ENCODE results near the gene F8.

DNA sequence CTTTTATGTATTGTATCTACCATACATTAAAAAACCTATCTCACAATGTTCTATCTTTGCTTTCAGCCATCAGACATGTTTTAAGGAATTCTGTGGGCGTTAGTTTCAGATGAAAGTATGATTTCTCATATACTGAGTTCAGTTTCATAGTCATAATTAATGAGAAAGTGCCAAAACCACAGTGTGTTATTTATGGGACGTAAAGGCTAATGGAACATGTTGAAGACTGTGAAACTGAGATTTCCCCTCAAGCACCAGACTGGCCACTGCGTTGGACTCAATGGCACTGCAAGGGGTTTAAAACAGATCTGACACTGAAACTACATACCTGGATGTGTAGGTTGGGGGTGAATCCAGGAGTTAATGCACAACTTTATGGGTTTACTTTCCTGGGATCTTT, 32.0 kb downstream of the F8 start:
- TF ChIP-seq, protein P1, sequence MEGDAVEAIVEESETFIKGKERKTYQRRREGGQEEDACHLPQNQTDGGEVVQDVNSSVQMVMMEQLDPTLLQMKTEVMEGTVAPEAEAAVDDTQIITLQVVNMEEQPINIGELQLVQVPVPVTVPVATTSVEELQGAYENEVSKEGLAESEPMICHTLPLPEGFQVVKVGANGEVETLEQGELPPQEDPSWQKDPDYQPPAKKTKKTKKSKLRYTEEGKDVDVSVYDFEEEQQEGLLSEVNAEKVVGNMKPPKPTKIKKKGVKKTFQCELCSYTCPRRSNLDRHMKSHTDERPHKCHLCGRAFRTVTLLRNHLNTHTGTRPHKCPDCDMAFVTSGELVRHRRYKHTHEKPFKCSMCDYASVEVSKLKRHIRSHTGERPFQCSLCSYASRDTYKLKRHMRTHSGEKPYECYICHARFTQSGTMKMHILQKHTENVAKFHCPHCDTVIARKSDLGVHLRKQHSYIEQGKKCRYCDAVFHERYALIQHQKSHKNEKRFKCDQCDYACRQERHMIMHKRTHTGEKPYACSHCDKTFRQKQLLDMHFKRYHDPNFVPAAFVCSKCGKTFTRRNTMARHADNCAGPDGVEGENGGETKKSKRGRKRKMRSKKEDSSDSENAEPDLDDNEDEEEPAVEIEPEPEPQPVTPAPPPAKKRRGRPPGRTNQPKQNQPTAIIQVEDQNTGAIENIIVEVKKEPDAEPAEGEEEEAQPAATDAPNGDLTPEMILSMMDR (IDR thresholded peaks at IDR 0.05): no peak
- no peak for TF ChIP-seq POLR2A (IDR thresholded peaks at IDR 0.05)
